Glomerular visceral epithelial cell (primary cell): ENCODE results near the gene FUNDC1.
"Not testable (repeated sequence)": the region's sequence is repeated elsewhere in the genome, so short reads cannot be mapped to it uniquely, and the experiment has no call there.

Experiments used
- DNase-seq: peaks from one replicate; pipeline ENCODE4 v3.0.0-alpha.2; 2016; ENCODE audit errors: extremely low spot score

Gene FUNDC1

GRCh38 chrX:44542567-44543325 is at the start of gene FUNDC1:
Gene FUNDC1, minus strand, starts transcription at chrX:44542859. Its CDS starts 27 bp downstream, at chrX:44542832.
- peak; percentile 94 for DNase-seq

GRCh38 chrX:44585866-44586265 is 43.2 kb upstream of the FUNDC1 start:
- DNase-seq, result no peak

DNA sequence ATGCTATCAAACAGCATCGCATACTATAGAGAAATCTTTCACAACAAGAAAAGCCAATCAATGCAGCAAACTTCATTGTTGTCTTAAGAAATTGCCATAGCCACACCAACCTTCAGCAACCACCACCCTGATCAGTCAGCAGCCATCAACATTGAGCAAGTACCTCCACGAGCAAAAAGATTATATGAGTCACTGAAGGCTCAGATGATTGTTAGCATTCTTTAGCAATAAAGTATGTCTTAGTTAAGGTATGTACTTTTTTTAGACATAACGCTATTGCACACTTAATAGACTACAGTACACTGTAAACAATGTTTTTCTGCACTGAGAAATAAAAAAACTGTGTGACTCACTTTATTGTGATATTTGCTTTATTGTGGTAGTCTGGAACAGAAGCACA is 37.8 kb upstream of the FUNDC1 start:
- peak; percentile 31 for DNase-seq

DNA sequence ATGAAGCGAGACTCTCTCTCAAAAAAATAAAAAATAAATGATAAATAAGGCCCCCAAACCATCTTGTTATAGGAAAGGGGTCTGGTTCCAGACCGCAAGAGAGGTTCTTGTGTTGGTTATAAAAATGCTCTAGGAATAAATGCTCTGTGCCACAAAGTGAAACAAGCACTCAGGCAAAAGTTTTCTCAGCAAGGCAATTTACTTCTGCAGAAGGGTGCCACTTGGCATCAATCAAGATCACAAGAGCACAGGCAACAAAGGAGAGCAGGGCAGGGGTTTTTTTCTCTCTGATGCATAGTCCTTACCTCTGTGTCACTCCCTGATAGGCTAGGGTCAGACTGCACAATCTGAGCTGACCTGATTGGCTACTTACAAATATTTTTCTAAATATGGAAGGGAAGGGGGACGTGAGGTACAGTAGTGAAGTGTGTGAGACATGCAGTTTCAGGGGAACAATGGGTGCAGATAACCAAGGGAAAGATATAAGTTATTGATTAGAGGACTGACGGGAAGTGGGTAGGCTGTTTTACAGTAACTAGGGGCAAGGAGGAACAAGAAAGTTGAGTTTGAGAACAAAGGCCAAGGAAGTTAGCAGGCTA is 29.8 kb upstream of the FUNDC1 start:
- DNase-seq, result no peak

DNA sequence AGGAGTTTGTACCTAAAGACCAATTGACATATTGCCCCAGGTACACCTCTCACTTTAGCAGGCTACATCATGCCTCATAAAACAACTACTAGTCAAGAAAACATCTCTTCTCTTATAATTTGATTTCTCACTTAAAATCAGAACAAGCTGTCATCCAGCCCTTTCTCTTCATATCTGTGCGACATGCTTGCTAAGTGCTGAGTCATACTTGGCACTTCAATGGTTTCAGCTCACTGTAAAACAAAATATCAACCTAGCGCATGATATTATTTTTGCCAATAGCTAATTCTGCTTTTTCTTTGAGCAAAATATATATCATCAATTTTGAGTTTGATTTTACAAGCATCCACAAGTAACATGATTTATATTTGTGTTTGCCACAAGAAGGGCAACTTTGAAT is 27.9 kb upstream of the FUNDC1 start:
- no peak for DNase-seq

GRCh38 chrX:44569122-44569521 is 26.5 kb upstream of the FUNDC1 start:
- no peak for DNase-seq

DNA sequence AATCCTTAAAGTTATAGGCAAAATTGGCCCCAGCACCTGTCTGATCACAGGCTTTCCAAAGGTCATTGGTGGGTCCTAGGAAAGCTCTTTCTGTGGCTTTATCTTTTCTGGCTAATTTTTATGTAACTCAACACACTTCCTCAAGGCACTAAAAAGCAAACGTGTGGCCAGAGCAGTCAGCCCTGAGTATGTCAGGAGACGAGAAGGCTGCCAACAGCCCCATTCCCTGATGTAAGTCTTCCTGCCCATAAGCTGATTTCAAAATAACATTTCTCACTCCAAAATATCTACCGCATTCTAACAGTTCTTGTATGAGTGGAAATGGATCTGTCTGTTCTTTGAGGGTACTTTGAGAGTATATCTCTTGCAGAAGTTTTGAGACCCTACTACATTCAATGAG is 25.5 kb upstream of the FUNDC1 start:
- no peak for DNase-seq

DNA sequence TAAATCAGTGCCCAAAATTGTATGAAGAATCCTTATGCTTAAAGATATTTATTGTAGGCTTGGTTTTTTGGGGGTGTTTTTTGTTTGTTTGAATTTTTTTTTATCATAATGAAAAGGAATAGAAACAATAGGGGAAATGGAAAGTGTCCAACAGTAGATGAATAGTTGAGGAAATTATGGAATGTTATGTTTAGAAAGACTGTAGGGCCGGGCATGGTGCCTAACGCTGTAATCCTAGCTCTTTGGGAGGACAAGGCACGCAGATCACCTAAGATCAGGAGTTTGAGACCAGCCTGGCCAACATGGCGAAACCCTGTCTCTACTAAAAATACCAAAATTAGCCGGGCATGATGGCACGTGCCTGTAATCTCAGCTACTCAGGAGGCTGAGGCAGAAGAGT is 19.2 kb upstream of the FUNDC1 start:
- not testable (repeated sequence) for DNase-seq

DNA sequence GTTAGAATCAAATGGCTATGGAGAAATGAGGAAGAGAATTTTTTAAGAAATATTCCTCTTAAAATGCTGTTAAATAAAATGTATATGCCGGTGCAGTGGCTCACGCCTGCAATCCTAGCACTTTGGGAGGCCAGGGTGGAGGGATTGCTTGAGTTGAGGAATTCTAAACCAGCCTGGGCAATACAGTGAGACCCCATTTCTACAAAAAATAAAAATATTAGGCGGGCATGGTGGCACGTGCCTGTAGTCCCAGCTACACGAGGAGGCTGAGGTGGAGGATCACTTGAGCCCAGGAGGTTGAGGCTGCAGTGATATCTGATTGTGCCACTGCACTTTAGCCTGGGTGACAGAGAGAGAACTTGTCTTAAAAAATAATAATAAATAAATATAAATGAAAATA is 7.9 kb upstream of the FUNDC1 start:
- no peak for DNase-seq

- not testable (repeated sequence) for DNase-seq
Measured at GRCh38 chrX:44545454-44545853, 2.8 kb upstream of the FUNDC1 start.

GRCh38 chrX:44544036-44544435 is 1.4 kb upstream of the FUNDC1 start:
- DNase-seq, result no peak

DNA sequence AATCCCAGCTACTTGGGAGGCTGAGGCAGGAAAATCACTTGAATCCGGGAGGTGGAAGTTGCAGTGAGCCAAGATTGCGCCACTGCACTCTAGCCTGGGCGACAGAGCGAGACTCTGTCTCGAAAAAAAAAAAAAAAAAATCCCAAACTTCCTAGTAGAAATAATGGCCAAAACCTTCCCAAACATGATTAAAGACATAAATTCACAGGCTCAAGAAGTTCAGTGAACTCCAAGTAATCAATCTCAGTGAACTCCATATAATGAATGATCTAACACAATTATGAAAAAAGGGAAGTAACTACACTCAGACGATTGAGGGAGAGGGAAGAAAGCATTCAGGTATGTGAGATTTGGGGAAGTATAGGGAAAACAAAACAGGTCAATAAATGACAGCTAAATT is 6.5 kb downstream of the FUNDC1 start:
- no peak for DNase-seq

- DNase-seq, result no peak
Measured at GRCh38 chrX:44529310-44529709, 13.3 kb downstream of the FUNDC1 start.

- DNase-seq, result no peak
Measured at GRCh38 chrX:44514272-44514671, 28.4 kb downstream of the FUNDC1 start.

DNA sequence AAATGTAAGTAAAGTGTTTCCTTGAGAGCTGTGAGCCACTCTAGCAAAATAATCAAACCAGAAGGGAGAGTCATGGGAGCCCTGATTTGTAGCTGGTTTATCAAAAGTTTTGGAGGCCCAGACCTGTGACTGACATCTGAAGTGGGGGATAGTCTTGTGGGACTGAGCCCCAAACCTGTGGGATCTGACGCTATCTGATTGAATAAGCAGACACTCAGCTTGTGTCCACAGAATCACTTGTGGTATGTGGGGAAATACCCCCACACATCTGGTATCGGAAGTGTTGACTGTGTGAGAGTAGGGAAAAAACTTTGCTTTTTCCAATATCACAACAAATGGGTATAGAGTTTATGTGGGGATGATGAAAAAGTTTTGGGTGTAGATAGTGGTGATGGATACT is 35.4 kb downstream of the FUNDC1 start:
- DNase-seq, result no peak

- DNase-seq, result no peak
Measured at GRCh38 chrX:44506678-44507077, 36.0 kb downstream of the FUNDC1 start.

- DNase-seq, result no peak
Measured at GRCh38 chrX:44503560-44503959, 39.1 kb downstream of the FUNDC1 start.

DNA sequence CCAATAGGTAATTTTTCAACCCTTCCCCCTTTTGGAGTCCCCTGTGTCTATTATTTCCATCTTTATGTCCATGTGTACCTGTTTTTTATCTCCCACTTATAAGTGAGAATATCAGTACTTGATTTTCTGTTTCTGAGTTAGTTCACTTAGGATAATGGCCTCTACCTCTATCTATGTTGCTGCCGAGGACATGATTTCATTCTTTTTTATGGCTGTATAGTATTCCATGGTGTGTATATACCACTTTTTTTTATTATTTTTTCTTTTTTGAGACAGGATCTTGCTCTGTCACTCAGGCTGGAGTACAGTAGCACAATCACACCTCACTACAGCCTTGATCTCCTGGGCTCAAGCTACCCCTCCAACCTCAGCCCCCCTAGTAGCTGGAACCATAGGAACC is 47.6 kb downstream of the FUNDC1 start:
- DNase-seq, result no peak

DNA sequence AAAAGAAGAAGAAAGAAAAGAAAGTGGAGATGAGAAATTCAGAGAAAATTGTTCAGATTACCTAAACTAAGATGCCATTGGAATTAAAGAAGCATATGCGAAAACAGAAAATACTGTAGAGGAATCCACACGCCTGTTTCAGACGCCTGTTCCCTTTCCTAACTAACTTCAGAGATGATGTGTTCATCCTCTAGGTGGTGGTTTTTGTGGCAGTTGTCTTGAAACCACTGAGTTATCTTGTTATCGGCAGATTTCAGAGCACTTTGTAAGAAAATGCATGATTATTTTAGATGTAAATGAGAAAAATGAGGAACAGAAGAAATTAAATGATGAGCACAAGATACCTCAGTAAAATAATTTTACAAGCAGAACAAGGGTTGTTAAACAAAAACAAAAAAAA is 48.3 kb downstream of the FUNDC1 start:
- DNase-seq, result no peak

DNA sequence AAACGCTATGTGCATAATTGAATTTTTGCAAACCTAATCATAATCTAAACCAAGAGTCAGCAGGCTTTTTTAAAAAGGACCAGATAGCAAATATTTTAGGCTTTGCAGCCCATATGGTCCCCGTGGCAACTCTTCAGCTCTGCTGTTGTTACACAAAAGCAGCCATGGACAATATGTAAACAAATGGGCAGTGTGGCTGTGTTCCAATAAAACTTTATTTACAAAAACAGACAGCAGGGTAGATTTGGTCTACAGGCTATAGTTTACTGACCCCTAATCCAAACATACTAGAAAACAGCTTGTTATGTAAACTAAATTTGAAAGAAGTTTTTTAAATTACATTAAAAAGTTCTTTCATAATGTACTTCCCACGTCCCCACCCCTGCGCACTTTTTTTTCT is 53.1 kb downstream of the FUNDC1 start:
- no peak for DNase-seq

DNA sequence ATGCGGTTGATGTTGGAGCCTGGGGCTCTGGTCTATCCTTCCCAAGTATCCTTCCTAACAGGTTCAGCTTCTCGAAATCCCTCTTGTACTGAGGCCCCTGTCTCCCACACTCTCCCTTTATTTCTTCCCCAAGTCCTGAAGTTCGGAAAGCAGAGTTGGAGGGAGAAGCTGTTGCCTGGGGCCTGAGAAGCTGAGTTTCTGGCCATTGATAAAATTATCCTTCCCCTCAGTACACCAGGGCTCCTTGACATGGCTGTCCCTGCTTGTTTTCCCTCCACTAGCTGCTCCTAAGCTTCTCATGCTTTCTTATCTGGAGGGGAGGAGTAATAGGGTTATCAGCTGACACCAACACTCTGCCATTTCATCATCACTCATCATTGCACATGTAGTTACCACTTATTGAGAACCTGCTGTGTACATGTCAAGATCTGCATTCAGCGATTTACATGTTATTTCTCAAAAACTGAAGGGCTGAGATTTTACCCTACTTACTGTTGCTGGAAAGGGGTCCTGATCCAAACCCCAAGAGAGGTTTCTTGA is 58.0 kb downstream of the FUNDC1 start:
- DNase-seq, result no peak

GRCh38 chrX:44483965-44484606 is 58.6 kb downstream of the FUNDC1 start:
- DNase-seq, result no peak

GRCh38 chrX:44482575-44482974 is 60.1 kb downstream of the FUNDC1 start:
- DNase-seq, result no peak
